ENCODE data around the gene ZDHHC4. TPM values are rescaled to one million over a fixed set of nuclear protein-coding genes. Genes with fewer than 3 reads are reported as not detected.

ZDHHC4 gene
- total RNA-seq, 1 donor from 2014 or later, result 44.0 TPM

DNA sequence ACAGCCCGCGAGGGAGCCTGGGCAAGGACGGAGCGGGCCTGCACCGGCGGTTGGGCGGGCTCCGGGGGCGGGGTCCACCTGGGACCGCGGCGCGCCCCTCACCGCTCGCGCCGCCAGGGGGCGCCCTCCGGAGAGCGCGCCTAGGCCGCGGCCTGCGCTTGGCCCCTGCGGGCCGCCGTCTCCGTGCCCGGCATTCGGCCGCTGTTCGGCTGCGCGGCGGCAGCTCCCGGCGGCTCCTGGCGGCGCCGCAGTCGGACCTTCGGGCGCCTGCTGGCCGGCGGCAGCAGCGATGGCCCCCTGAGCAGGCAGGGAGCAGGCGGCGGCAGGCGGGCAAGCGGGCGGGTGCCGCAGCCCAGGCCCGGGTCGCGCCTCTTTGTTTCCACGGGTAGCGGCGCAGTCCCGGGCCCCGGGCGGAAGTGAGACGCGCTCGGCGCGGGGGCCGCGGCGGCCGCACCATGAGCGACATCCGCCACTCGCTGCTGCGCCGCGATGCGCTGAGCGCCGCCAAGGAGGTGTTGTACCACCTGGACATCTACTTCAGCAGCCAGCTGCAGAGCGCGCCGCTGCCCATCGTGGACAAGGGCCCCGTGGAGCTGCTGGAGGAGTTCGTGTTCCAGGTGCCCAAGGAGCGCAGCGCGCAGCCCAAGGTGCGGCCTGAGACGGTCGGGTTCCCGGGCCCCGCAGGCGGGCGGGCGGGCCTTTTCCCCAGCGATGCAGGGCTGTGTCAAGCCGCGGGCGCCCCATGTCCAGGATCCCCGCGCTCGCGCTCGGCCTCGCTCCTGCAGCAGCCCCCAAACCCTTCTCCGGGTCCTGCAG is 12.8 kb downstream of the ZDHHC4 start, which contains the start of gene INTS15:
INTS15 (plus strand) TSS at position 193 of the 816 bp plus-strand sequence; CDS start at position 456, 263 bp downstream.
- Mint-ChIP-seq H3K9me3 (ENCODE audit: unreplicated experiment) (no peaks in the 10 kb centered on the region), H3K36me3 (ENCODE audit: low read depth, unreplicated experiment) (peaks cover 31% of the 10 kb centered on the region), H3K4me1 (ENCODE audit: unreplicated experiment) (peaks cover 13% of the 10 kb centered on the region), H3K27ac (ENCODE audit: unreplicated experiment) (peak within 1 kb of the TSS; percentile 90), H3K4me3 (ENCODE audit: unreplicated experiment) (peak within 1 kb of the TSS; percentile 94), H3K27me3 (ENCODE audit: unreplicated experiment) (peaks cover 14% of the 10 kb centered on the region)
- TF ChIP-seq, protein P1, sequence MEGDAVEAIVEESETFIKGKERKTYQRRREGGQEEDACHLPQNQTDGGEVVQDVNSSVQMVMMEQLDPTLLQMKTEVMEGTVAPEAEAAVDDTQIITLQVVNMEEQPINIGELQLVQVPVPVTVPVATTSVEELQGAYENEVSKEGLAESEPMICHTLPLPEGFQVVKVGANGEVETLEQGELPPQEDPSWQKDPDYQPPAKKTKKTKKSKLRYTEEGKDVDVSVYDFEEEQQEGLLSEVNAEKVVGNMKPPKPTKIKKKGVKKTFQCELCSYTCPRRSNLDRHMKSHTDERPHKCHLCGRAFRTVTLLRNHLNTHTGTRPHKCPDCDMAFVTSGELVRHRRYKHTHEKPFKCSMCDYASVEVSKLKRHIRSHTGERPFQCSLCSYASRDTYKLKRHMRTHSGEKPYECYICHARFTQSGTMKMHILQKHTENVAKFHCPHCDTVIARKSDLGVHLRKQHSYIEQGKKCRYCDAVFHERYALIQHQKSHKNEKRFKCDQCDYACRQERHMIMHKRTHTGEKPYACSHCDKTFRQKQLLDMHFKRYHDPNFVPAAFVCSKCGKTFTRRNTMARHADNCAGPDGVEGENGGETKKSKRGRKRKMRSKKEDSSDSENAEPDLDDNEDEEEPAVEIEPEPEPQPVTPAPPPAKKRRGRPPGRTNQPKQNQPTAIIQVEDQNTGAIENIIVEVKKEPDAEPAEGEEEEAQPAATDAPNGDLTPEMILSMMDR (IDR thresholded peaks at IDR 0.05; ENCODE audit: unreplicated experiment), result peak; percentile 88
- peak; percentile 90 for DNase-seq (ENCODE audit: low spot score)

DNA sequence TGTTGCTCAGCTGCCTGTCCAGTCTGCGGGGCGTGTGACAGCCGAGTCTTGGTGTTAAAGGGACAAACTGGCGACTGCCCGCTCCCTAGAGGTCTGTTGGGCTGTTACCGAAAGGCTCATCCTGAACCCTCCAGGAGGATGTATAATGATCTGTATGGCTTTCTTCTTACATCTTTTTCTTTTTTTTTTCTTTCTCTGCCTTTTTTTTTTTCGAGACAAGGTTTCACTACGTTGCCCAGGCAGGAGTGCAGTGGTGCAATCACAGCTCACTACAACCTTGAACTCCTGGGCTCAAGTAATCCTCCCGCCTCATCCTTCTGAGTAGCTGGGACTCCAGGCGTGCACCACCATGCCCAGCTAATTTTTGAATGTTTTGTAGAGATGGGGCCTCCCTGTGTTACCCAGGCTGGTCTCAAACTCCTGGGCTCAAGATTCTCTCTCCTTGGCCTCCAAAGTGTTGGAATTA is 13.4 kb downstream of the ZDHHC4 start:
- peak overlapping the region; percentile 90 for H3K27ac Mint-ChIP-seq (ENCODE audit: unreplicated experiment)
- TF ChIP-seq, protein P1 (IDR thresholded peaks at IDR 0.05; ENCODE audit: unreplicated experiment), result no peak
- H3K27me3 Mint-ChIP-seq (ENCODE audit: unreplicated experiment), result peaks cover 14% of the 10 kb centered on the region
- peak overlapping the region; percentile 94 for H3K4me3 Mint-ChIP-seq (ENCODE audit: unreplicated experiment)
- no peaks in the 10 kb centered on the region for H3K9me3 Mint-ChIP-seq (ENCODE audit: unreplicated experiment)
- H3K4me1 Mint-ChIP-seq (ENCODE audit: unreplicated experiment), result peaks cover 13% of the 10 kb centered on the region
- peaks cover 35% of the 10 kb centered on the region for H3K36me3 Mint-ChIP-seq (ENCODE audit: low read depth, unreplicated experiment)
- no peak for DNase-seq (ENCODE audit: low spot score)

DNA sequence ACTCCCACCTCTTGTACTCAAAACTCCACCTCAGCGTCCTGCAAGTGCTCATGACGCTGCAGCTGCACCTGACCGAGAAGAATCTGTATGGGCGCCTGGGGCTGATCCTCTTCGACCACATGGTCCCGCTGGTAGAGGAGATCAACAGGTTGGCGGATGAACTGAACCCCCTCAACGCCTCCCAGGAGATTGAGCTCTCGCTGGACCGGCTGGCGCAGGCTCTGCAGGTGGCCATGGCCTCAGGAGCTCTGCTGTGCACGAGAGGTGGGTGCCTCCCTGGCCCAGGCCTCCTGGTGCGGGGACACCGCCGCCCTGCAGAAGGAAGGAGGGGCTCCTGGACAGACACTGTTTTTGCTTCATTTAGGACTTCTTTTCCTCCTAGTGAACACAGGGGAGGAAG is 22.8 kb downstream of the ZDHHC4 start:
- DNase-seq (ENCODE audit: low spot score), result no peak
- Mint-ChIP-seq H3K27me3 (ENCODE audit: unreplicated experiment) (peaks cover 4% of the 10 kb centered on the region), H3K4me3 (ENCODE audit: unreplicated experiment) (no peak overlapping the region), H3K27ac (ENCODE audit: unreplicated experiment) (no peak overlapping the region), H3K4me1 (ENCODE audit: unreplicated experiment) (no peaks in the 10 kb centered on the region), H3K36me3 (ENCODE audit: low read depth, unreplicated experiment) (peaks cover 48% of the 10 kb centered on the region), H3K9me3 (ENCODE audit: unreplicated experiment) (no peaks in the 10 kb centered on the region)
- TF ChIP-seq, protein P1 (IDR thresholded peaks at IDR 0.05; ENCODE audit: unreplicated experiment), result no peak

DNA sequence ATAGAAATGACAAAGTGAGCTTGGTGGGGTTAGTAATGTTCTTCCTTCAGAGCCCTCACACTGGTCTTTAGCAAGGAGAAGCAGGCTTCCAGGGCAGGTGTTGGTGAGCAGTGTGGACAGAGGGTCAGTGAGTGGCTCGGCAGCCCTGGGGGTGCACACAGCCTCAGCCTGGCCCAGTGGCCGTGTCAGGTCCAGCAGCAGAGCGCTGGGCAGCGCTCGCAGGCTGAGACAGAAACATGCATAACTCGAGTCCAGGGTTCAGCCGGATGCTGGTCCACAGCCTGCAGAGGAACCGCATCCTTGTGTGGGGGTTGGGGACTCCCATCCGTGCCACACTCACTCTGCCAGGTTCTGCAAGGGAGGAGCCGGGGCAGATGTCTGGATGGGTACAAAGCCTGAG is 27.2 kb downstream of the ZDHHC4 start:
- Mint-ChIP-seq H3K36me3 (ENCODE audit: low read depth, unreplicated experiment) (peaks cover 22% of the 10 kb centered on the region), H3K27ac (ENCODE audit: unreplicated experiment) (no peak overlapping the region)
- TF ChIP-seq, protein P1 (IDR thresholded peaks at IDR 0.05; ENCODE audit: unreplicated experiment), result no peak

More for the DNA sequence above, 27.2 kb downstream of the ZDHHC4 start:
- Mint-ChIP-seq H3K27me3 (ENCODE audit: unreplicated experiment) (peaks cover 4% of the 10 kb centered on the region), H3K4me1 (ENCODE audit: unreplicated experiment) (no peaks in the 10 kb centered on the region), H3K4me3 (ENCODE audit: unreplicated experiment) (no peak overlapping the region), H3K9me3 (ENCODE audit: unreplicated experiment) (no peaks in the 10 kb centered on the region)
- DNase-seq (ENCODE audit: low spot score), result no peak
